Uterus (tissue), 2 donors: ENCODE data around the gene DEPDC7.

Source experiments
- CTCF ChIP-seq, 4 experiments: fragments of 200-600 bp in 2 of 4; fragments of 450-650 bp in 2 of 4; sonication (generic) in 2 of 4; IDR thresholded peaks; one replicate each; pipeline ENCODE4 v1.5.1; 2016 to 2019; ENCODE audit warnings: antibody characterized with exemption in 4 of 4, mild to moderate bottlenecking in 2 of 4, moderate library complexity in 1 of 4
- POLR2A ChIP-seq, 2 donors: fragments of 450-650 bp; IDR thresholded peaks; one replicate each; pipeline ENCODE4 v1.6.1; 2016; ENCODE audit warnings: antibody characterized with exemption in 2 of 2, mild to moderate bottlenecking in 1 of 2, moderate library complexity in 1 of 2

- TF ChIP-seq CTCF (IDR thresholded peaks at IDR 0.05) = no peak
- TF ChIP-seq POLR2A (IDR thresholded peaks at IDR 0.05) = no peak
Observed at GRCh38 chr11:33017965-33018364, 2.3 kb downstream of the DEPDC7 start.
